Thyroid gland (tissue), 4 donors: ENCODE measurements around the gene CRX. TPM values are rescaled to one million over a fixed set of nuclear protein-coding genes. Genes with fewer than 3 reads are reported as not detected.

ENCODE experiments used
- DNase-seq, 2 donors: peaks; one replicate each; pipeline ENCODE4 v3.0.0-alpha.2; 2019
- H3K27ac ChIP-seq, 3 donors: fragments of 200-600 bp; sonication (generic); 1 replicate in 2 of 3; 2 replicates in 1 of 3; pipeline ENCODE4 v1.5.1; 2016 to 2019; ENCODE audit warnings: mild to moderate bottlenecking in 1 of 3, moderate library complexity in 1 of 3
- H3K27me3 ChIP-seq: fragments of 200-600 bp; sonication (generic); one replicate; pipeline ENCODE4 v1.5.1; 2019
- H3K36me3 ChIP-seq, 2 donors: fragments of 200-600 bp; sonication (generic); one replicate each; pipeline ENCODE4 v1.5.1; 2016 to 2019
- H3K4me1 ChIP-seq, 2 donors: fragments of 200-600 bp; sonication (generic); one replicate each; pipeline ENCODE4 v1.5.1; 2017 to 2019
- H3K4me3 ChIP-seq, 3 donors: fragments of 200-600 bp; sonication (generic); replicated peaks in 1 of 3; 1 replicate in 2 of 3; 2 replicates in 1 of 3; pipeline ENCODE4 v1.5.1; 2016; ENCODE audit warnings: mild to moderate bottlenecking in 1 of 3
- H3K9me3 ChIP-seq: fragments of 200-600 bp; sonication (generic); one replicate; pipeline ENCODE4 v1.5.1; 2017
- POLR2A ChIP-seq, 2 donors: fragments of 450-650 bp; IDR thresholded peaks; one replicate each; pipeline ENCODE4 v1.6.1; 2017; ENCODE audit warnings: antibody characterized with exemption in 2 of 2, mild to moderate bottlenecking in 2 of 2, moderate library complexity in 1 of 2
- WGBS, 2 donors: methylation state at CpG; one replicate each; pipeline ENCODE4 v1.1.5; 2017; 5-methylcytosine and 5-hydroxymethylcytosine counted together
- intact Hi-C: fragments of 100-400 bp; cut with DNase I; formaldehyde crosslinking; loops from one replicate; pipeline ENCODE4 v1.15.1; 2023
- total RNA-seq, 4 donors: library from RNA; depleted of rRNA; stranded (reverse); fragments of >200 nt; gene quantifications; one replicate each; pipeline ENCODE4 v1.2.3, GENCODE V29; 2016
- TF ChIP-seq, protein P1 (sequence below), 6 experiments: fragments of 200-600 bp in 3 of 6; fragments of 450-650 bp in 3 of 6; sonication (generic) in 3 of 6; IDR thresholded peaks; one replicate each; pipeline ENCODE4 v1.5.1; 2016 to 2019; ENCODE audit warnings: antibody characterized with exemption in 6 of 6, mild to moderate bottlenecking in 2 of 6, inconsistent platforms in 1 of 6, moderate library complexity in 1 of 6

CRX gene
- total RNA-seq, 4 donors from 2014 or later, result not detected

DNA sequence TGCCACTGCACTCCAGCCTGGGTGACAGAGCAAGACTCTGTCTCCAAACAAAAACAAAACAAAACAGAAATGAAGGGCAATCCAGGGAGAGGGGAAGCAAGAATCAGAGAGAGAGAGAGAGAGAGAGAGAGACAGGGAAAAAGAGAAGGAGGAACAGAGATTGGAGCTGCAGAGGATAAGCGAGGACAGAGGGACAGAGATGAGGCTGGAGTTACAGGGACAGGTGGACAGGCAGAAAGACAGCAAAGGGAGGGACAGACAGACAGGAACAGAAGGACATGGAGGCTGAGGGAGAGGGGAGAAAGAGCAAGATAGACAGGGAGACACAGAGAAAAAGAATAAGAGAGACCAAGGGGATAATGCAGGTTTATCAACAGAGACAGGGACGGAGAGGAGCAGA is 1.3 kb upstream of the CRX start:
- Histone ChIP-seq H3K4me1 (no peaks in the 10 kb centered on the region), H3K27me3 (no peaks in the 10 kb centered on the region), H3K36me3 (no peaks in the 10 kb centered on the region), H3K27ac (no peak overlapping the region), H3K9me3 (no peaks in the 10 kb centered on the region), H3K4me3 (no peak overlapping the region)
- no peak for DNase-seq
- intact Hi-C loops, result no loop called here
- no peak for TF ChIP-seq POLR2A (IDR thresholded peaks at IDR 0.05)
- TF ChIP-seq, protein P1, sequence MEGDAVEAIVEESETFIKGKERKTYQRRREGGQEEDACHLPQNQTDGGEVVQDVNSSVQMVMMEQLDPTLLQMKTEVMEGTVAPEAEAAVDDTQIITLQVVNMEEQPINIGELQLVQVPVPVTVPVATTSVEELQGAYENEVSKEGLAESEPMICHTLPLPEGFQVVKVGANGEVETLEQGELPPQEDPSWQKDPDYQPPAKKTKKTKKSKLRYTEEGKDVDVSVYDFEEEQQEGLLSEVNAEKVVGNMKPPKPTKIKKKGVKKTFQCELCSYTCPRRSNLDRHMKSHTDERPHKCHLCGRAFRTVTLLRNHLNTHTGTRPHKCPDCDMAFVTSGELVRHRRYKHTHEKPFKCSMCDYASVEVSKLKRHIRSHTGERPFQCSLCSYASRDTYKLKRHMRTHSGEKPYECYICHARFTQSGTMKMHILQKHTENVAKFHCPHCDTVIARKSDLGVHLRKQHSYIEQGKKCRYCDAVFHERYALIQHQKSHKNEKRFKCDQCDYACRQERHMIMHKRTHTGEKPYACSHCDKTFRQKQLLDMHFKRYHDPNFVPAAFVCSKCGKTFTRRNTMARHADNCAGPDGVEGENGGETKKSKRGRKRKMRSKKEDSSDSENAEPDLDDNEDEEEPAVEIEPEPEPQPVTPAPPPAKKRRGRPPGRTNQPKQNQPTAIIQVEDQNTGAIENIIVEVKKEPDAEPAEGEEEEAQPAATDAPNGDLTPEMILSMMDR (IDR thresholded peaks at IDR 0.05), result no peak
- WGBS, 2 donors, result 52 to 59% methylated on average over 2 of the region's 2 CpGs

DNA sequence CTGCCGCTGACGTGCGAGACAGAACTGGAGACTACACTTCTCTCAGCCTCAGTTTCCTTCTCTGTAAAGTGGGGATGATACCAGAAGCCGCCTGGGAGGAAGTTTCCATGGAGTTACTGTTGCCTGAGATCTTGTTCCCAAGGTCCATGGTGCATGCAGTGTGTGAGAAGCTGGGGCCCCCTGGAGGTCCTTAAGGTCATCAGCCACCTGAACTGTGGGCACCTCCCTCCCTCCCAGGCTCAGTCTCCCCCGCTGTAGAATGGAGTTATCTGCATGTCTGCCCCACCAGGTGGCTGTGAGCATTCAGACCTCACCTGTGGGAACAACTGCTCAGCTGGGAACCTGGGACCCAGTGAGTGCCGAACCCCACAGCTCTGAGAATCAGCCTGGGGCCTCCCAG is 2.7 kb downstream of the CRX start:
- no peak overlapping the region for H3K27ac ChIP-seq
- intact Hi-C loops, result no loop called here
- no peak for DNase-seq

DNA sequence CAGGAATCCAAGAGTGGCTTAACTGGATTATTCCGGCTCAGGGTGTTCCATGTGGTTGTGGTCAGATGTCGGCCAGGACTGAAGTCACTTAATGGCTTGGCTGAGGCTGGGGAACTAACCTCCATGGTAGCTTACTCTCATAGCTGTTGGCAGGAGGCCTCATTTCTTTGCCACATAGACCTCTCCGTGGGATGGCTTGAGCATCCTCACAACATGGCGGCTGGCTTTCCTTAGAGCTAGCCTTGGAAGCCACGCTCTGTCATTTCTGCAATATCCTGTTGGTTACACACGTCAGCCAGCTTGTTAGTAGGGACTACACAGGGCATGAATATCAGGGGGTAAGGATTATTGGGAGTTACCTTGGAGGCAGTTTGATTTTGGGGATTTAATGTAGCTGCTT is 5.1 kb downstream of the CRX start:
- DNase-seq, result no peak
- H3K36me3 ChIP-seq, result no peaks in the 10 kb centered on the region
- H3K27ac ChIP-seq, result no peak overlapping the region
- H3K4me3 ChIP-seq, result no peak overlapping the region
- no peaks in the 10 kb centered on the region for H3K4me1 ChIP-seq
- H3K27me3 ChIP-seq, result no peaks in the 10 kb centered on the region
- H3K9me3 ChIP-seq, result no peaks in the 10 kb centered on the region
- 84 to 86% methylated on average over 6 of the region's 6 CpGs for WGBS, 2 donors
- TF ChIP-seq, protein P1 (IDR thresholded peaks at IDR 0.05), result no peak
- TF ChIP-seq POLR2A (IDR thresholded peaks at IDR 0.05), result no peak
- intact Hi-C loops, result no loop called here

More for the DNA sequence above, 2.7 kb downstream of the CRX start:
- Histone ChIP-seq H3K9me3 (no peaks in the 10 kb centered on the region), H3K36me3 (no peaks in the 10 kb centered on the region), H3K4me1 (no peaks in the 10 kb centered on the region), H3K4me3 (no peak overlapping the region), H3K27me3 (no peaks in the 10 kb centered on the region)
- TF ChIP-seq, protein P1 (IDR thresholded peaks at IDR 0.05), result no peak
- TF ChIP-seq POLR2A (IDR thresholded peaks at IDR 0.05), result no peak
- 82 to 85% methylated on average over 4 to 6 of the region's 6 CpGs for WGBS, 2 donors

DNA sequence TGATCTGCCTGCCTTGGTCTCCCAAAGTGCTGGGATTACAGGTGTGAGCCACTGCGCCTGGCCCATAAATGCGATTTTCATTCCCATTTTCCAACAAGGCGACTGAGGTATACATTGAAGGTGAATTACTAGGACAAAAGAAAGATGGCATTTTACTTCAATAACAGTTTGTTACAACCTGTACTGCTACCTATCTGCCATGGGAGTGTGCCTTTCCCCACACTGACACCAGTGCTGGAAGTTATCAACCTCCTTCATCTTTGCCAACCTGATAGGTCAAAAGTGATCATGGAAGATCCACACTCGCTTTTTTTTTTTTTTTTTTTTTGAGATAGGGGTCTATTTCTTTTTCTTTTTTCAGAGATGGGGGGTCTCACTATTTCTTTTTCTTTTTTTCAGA is 11.0 kb downstream of the CRX start:
- TF ChIP-seq, protein P1 (IDR thresholded peaks at IDR 0.05), result no peak
- TF ChIP-seq POLR2A (IDR thresholded peaks at IDR 0.05), result no peak
- WGBS, 2 donors, result 73 to 82% methylated on average over 4 of the region's 4 CpGs
- DNase-seq, result no peak

DNA sequence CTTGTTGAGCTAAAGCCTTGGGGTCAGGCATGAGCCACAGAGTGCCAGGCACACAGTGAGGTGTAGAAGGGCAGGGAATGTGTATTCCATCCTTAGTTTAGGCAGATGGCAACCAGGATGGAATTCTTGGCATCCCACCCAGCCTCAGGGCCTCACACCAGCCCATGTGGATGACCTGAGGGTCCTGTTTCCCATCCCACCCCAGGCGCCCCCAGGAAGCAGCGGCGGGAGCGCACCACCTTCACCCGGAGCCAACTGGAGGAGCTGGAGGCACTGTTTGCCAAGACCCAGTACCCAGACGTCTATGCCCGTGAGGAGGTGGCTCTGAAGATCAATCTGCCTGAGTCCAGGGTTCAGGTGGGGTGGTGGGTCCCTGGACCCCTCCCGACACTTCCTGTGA is 14.3 kb downstream of the CRX start:
- TF ChIP-seq POLR2A (IDR thresholded peaks at IDR 0.05), result no peak
- TF ChIP-seq, protein P1 (IDR thresholded peaks at IDR 0.05), result no peak
- H3K27me3 ChIP-seq, result no peaks in the 10 kb centered on the region
- no peak overlapping the region for H3K27ac ChIP-seq
- no peak overlapping the region for H3K4me3 ChIP-seq
- H3K9me3 ChIP-seq, result no peaks in the 10 kb centered on the region
- H3K4me1 ChIP-seq, result no peaks in the 10 kb centered on the region
- 76 to 85% methylated on average over 5 to 8 of the region's 8 CpGs for WGBS, 2 donors
- no peaks in the 10 kb centered on the region for H3K36me3 ChIP-seq
- DNase-seq, result no peak
- intact Hi-C loops, result no loop called here

More for the DNA sequence above, 11.0 kb downstream of the CRX start:
- intact Hi-C loops, result no loop called here
- Histone ChIP-seq H3K36me3 (no peaks in the 10 kb centered on the region), H3K27me3 (no peaks in the 10 kb centered on the region), H3K9me3 (no peaks in the 10 kb centered on the region), H3K4me3 (no peak overlapping the region), H3K27ac (no peak overlapping the region), H3K4me1 (no peaks in the 10 kb centered on the region)
